Fibroblast of mammary gland (primary cell): Measurements from ENCODE around the gene FAM83G.
A peak's percentile ranks its signal among the peaks of the same experiment; 100 is the strongest.

Experiments
- DNase-seq: peaks from one replicate; pipeline ENCODE4 v3.0.0-alpha.2; 2010; ENCODE audit warnings: low read depth
- H3K4me3 ChIP-seq: 2 replicates; pipeline ENCODE4 v1.5.1; 2011; ENCODE audit warnings: low read depth, mild to moderate bottlenecking, low read length, moderate library complexity; ENCODE audit not compliant: control insufficient read depth
- CTCF ChIP-seq: conservative IDR thresholded peaks from 2 replicates; pipeline ENCODE4 v1.5.1; 2011; ENCODE audit warnings: low read depth, low read length, inconsistent platforms; ENCODE audit not compliant: control insufficient read depth, insufficient read depth

Gene FAM83G

GRCh38 chr17:19005789-19006430 is 1.3 kb upstream of the FAM83G start:
- no peak overlapping the region for H3K4me3 ChIP-seq
- TF ChIP-seq CTCF: no peak
- no peak for DNase-seq

DNA sequence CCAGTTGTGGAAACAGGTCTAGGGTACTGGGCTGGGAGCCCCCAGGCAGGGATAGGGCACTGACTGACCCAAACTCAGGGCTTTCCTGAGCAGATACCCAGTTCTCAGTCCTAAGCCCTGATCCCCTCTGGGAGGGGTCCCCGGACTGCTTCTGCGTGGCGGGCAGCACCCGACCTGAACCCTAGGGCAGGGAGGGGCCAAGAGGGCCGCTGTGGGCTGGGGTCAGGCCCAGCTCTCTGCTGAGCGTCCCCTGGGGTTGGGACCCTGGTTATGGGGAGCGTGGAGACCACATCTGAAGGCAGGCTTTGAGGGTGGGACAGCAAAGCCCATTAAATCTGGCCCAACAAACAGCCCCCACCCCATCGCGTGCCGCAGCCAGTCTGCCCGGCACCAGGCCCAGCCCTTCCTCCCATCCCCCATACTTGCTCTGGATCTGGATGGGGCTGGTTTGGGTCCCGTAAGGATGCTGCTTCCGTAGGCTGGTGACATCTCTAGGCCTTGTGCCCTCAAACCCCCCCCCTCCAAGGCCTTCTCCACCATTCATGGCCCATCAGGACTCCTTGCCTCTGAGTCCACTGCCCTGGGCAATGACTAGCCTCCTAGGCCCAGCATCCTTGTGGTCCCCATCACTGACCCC is 691 bp upstream of the FAM83G start:
- no peak for TF ChIP-seq CTCF
- H3K4me3 ChIP-seq: peak overlapping the region; percentile 40
- no peak for DNase-seq

- peak; percentile 15 for DNase-seq
- peak overlapping the region; percentile 67 for H3K4me3 ChIP-seq
- TF ChIP-seq CTCF: no peak
These were observed 782 bp downstream of the FAM83G start for GRCh38 chr17:19003543-19004420.

- TF ChIP-seq CTCF: no peak
- DNase-seq: peak; percentile 30
- peak overlapping the region; percentile 67 for H3K4me3 ChIP-seq
These were observed 1.6 kb downstream of the FAM83G start for GRCh38 chr17:19002805-19003542.

DNA sequence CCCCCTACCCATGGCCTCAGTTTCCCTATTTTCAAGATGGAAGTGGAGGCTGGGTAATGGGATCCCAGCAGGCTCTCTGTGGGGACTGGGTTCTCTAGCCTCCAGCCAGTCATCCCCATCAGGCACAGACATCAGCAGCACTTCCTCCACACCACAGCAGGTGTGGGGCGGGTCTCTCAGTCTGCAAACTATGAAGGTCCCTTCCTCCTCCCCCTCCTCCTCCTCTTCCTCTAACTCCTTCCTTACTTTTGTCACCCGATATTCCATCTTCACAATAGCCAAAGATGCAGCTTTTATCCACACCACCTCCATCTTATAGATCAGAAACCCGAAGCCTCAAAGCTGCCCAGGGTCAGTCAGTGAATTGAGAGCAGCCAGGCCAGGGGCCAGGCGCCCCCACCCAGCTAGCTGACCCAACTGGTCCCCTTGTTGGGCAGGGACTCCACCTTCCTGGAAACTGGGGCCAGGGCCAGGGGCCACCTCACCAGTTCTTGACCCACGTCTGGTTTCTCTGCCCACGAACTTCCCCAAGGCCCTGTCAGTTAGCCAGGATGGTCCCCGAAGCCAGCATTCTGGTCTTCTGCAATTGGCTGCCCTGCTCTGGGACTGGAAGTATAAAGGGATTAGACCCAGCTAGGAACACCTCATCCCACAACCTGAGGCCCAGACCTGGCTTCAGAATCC is 2.5 kb downstream of the FAM83G start:
- DNase-seq: no peak
- no peak for TF ChIP-seq CTCF
- H3K4me3 ChIP-seq: no peak overlapping the region

GRCh38 chr17:19000531-19001325 is 3.8 kb downstream of the FAM83G start:
- no peak for TF ChIP-seq CTCF
- no peak for DNase-seq
- no peak overlapping the region for H3K4me3 ChIP-seq
